KOPT-K1 (cell line): ENCODE data around the gene CNOT6.

ENCODE experiments used
- H3K27ac ChIP-seq: fragments of 200-600 bp; sonication (generic); 2 replicates; pipeline ENCODE4 v1.5.1; 2016; ENCODE audit warnings: antibody characterized with exemption, mild to moderate bottlenecking, low read depth, low read length; ENCODE audit not compliant: poor library complexity, severe bottlenecking
- H3K36me3 ChIP-seq: fragments of 200-600 bp; sonication (generic); 2 replicates; pipeline ENCODE4 v1.5.1; 2017; ENCODE audit warnings: antibody characterized with exemption, mild to moderate bottlenecking, low read length, moderate library complexity; ENCODE audit not compliant: insufficient read depth
- H3K9me3 ChIP-seq: fragments of 200-600 bp; sonication (generic); 2 replicates; pipeline ENCODE4 v1.5.1; 2017; ENCODE audit warnings: antibody characterized with exemption, low read length, mild to moderate bottlenecking; ENCODE audit not compliant: insufficient read depth, poor library complexity, severe bottlenecking

The CNOT6 gene

DNA sequence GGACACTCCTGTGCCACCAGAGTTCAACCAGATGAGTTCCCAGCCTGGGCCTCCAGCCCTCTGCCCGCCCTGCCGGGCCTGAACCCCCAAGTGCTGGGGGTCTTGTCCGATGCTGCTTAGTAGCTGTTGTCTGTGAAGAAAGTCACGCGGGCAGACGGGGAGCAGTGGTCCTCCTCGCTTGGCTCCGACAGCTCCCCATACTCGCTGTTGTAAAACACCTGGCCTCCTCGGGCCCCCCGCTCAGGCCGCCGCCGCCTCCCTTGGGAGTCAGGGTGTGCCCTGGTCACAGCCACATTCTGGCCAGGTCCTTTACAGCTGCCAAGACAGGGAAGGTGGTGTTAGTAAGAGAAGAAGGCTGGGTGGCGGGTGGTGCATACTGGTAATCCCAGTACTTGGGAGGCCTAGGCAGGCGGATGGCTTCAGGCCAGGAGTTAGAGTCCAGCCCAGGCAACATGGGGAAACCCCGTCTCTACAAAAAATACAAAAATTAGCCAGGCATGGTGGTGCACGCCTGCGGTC is 109.0 kb downstream of the CNOT6 start:
- Histone ChIP-seq H3K27ac (no peak overlapping the region), H3K36me3 (no peaks in the 10 kb centered on the region), H3K9me3 (no peaks in the 10 kb centered on the region)

DNA sequence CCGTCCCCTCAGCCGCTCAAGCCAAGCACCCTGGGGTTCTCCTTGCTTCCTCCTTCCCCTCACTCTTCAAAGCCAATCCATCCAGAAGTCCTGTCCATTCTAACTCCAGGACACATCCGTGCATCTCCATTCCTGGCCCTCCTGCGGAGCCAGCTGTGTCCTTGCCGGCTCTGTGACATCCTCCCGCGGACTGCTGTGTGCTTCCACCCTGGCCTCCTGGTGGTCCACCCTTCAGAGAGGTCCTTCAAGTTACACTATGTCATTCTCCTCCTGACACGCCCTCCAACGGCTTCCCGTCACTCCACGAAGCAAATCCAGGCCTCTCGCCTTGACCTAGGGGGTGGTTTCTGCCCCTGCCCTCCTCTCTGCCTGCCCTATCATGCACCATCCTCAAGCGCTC is 110.1 kb downstream of the CNOT6 start:
- H3K36me3 ChIP-seq, result no peaks in the 10 kb centered on the region
- H3K9me3 ChIP-seq, result no peaks in the 10 kb centered on the region
- no peak overlapping the region for H3K27ac ChIP-seq

DNA sequence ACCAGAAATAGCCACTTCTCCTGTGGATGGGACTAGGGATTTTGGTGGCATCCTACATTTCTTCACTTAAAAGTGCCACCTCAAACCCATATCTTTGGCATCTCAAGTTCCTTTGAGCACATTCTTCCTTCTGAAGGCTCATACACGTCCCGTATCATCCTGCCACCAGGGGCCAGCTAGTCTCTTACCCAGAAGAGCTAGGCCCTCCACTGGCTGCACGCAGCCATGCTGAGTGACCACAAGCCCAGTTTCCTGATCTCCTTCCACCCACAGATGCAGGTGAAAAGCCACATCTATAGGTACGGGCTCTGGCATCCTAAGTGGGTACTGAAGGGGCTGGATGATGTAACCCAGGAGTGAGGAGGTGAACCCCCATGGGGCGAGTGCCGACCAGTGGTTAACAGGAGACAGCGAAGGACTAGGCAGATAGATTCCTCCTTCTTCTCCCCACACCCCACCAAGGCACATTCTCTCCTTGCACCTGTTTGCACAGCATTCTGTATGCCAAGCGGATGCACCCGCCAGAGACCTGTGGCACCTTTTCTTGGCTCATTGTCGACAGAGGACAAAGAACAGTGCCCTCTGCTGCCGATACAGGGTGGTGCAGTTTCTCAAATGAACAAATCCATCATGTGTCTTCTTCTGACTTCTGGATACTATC is 111.5 kb downstream of the CNOT6 start:
- H3K9me3 ChIP-seq, result no peaks in the 10 kb centered on the region
- H3K36me3 ChIP-seq, result no peaks in the 10 kb centered on the region
- H3K27ac ChIP-seq, result peak overlapping the region; percentile 44

DNA sequence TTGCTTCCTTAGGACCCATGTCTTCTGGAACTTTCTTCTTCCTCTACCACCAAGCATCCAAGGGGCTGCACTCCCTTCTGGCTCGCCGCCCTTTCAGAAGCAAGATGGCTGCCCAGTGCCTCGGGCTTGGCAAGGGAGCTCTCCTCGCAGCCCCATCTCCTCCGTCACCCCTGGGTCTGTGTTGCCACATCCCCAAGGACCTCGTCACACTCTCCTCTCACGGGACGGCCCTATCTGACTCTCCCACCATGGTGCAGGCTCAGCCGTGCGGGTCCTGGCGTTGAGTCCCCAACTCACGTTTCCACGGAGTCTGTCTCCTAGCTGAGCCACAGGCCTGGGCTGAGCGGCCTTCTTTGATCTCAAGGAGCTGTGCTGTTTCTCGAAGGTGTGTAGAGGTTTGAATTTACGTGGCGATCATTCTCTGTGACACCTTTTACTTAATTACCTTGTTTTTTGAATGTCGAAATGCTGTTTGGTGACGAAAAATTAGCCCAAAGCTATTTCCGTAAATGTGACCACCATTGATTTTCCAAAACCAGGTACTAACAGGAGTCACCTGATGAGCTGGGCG is 112.1 kb downstream of the CNOT6 start:
- Histone ChIP-seq H3K9me3 (no peaks in the 10 kb centered on the region), H3K27ac (peak overlapping the region; percentile 44), H3K36me3 (no peaks in the 10 kb centered on the region)

DNA sequence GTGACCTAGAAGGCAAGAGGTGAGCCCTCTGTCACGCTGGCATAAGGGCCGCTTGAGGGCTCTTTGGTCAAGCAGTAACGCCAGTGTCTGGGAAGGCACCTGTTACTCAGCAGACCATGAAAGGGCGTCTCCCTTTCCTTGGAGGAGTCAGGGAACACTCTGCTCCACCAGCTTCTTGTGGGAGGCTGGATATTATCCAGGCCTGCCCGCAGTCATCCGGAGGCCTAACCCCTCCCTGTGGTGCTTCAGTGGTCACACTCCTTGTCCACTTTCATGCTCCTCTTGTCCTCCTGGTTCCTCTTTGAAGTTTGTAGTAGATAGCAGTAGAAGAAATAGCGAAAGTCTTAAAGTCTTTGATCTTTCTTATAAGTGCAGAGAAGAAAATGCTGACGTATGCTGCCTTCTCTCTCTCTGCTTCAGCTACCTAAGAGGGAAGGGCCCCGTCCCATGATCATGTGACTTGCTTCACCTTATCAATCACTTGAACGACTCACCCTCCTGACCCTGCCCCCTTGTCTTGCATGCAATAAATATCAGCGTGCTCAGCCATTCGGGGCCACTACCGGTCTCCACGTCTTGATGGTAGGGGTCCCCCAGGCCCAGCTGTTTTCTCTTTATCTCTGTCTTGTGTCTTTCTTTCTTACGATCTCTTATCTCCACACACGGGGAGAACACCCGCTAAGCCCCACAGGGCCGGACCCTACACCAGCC is 113.8 kb downstream of the CNOT6 start:
- no peak overlapping the region for H3K27ac ChIP-seq
- H3K9me3 ChIP-seq, result no peaks in the 10 kb centered on the region
- no peaks in the 10 kb centered on the region; the same call in 1 of the 2 replicates for H3K36me3 ChIP-seq

DNA sequence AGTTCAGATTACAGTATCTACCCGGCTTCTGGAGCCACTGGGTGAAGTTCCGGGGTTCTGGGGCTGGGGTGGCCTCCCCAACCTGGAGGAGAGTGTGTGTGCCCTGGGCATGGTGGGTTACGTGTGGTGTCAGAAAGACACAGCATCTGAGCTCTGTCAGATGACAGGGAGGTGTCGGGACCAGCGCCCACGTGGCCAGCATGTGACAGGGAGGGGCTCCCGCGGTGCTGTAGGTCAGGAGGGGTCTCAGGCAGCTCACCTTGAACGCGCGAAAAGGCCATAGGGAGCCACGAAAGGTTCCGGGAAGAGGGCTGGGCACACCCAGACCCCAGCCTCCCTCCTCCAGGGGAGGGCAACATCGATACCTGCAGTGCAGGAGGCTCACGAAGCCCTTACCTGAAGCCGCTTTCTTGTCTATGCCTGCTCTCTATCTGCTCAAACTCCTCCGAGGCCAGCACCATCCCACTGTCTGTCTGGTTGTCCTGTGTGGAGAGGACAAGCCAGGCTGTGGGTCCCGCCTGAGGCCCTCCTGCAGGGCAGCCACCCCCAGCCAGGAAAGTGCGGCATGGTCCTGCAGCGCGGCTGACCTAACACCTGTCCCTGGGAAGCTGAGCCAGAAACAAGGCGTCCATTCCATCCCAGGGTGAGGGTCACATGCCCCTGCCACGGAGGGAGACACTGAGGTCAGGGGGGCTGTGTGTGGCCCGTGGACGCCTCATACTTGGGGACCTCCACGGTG is 114.6 kb downstream of the CNOT6 start:
- Histone ChIP-seq H3K36me3 (no peaks in the 10 kb centered on the region; the same call in 1 of the 2 replicates), H3K9me3 (no peaks in the 10 kb centered on the region), H3K27ac (no peak overlapping the region)

DNA sequence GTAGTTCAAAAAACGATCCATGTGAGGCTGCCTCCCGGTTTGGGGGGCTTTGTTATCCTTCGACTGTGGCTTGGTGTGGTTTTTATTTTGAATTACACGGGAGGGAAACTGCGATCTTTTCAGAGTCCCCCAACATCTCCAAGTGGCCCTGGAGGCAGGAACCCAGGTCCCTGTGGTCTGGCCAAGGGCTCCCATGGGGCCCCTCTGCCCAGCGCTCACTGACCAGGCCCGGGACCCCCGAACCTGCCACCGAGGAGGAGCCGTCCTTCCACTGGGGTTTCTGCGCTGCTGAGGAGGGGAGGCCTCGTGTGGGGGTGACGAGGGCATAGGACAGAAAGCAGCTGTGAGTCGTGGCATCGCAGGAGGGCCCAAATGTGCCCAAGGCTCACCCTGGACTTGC is 115.2 kb downstream of the CNOT6 start:
- no peaks in the 10 kb centered on the region; the same call in 1 of the 2 replicates for H3K36me3 ChIP-seq
- no peak overlapping the region for H3K27ac ChIP-seq
- no peaks in the 10 kb centered on the region for H3K9me3 ChIP-seq

DNA sequence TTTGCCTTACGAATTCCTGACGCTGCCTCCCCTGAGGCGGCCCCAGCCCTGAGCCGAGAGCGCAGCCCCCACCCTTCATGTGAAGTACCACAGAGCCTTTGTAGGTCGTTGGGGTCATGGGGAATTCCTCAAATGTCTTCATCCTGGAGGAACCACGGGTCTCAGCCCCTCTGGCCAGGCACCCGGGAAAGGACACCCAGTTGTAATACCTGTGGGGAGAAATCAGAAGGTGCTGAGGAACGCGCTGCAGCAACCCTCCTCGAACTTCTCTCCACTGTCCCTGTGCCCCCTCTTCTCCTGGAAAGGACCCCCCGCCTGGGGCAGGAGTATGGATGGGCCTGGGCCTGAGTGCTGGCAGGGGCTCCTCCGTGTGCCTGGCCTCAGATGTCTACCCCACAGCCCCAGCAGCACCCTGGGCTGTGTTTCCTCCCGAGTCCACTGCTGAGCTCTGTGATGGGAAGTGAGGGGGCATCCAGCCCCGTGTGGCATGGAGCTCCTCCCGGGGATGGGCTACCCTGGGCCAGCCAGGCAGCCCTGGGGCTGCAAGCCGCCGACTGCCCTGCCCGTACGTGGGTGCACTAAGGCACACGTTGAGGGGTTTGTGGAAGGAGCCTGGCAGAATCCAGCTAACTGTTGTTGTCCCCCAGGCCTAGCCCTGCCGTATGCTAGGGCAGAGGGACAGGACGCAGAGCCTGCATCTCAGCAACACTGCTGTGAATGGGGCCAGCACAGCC is 115.8 kb downstream of the CNOT6 start:
- Histone ChIP-seq H3K9me3 (no peaks in the 10 kb centered on the region), H3K36me3 (no peaks in the 10 kb centered on the region; the same call in 1 of the 2 replicates), H3K27ac (no peak overlapping the region)

DNA sequence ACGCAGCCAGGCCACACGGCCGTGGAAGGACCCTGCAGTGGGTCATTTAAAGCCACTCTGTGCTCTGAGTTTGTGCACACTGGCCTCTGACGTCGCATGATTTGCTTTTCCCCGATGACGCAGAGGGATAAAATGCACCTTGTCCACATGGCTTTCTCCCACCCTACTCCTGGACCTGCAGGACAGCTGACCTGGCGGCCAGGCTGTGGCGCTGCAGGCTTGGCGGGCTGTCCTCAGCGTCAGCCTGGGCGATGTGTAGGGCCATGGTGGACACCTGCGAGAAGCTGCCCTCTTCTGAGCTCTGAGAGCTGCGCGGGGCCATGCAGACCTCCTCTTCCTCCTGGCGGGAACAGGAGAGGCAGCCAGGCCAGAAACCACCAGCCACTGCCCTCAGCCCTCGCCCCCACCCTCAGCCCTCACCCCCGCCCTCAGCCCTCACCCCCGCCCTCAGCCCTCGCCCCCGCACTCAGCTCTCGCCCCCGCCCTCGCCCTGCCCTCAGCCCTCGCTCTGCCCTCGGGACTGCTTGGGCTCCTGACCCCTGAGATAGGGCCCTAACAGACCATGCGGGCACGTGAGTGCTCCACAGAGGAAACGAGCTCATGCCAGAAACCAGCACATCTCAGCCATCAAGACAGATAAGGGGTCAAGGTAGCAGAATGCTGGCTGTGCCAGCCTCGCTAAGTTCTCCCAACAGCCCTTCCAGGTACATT is 117.1 kb downstream of the CNOT6 start:
- Histone ChIP-seq H3K9me3 (no peaks in the 10 kb centered on the region), H3K36me3 (no peaks in the 10 kb centered on the region; the same call in 1 of the 2 replicates), H3K27ac (no peak overlapping the region)

DNA sequence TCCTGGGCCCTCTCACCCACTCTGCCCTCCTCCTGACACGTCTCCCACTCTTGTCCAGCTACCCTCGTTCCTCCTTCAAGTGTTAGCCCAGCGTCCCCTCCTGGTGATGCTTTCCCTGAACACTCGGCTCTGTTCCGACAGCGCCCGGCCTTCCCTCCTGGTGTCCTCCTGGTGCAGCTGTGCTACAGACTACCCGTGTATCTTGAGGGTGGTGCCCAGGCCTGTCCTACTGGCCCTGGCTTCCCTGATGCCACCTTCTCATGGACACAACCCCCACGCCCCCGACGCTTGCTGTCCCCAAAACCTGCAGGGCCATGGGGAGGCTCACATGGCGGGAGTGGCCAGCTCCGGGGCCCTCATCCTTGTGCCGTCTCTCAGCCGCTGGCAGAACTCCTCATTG is 118.5 kb downstream of the CNOT6 start:
- Histone ChIP-seq H3K9me3 (no peaks in the 10 kb centered on the region), H3K27ac (no peak overlapping the region), H3K36me3 (no peaks in the 10 kb centered on the region; the same call in 1 of the 2 replicates)

DNA sequence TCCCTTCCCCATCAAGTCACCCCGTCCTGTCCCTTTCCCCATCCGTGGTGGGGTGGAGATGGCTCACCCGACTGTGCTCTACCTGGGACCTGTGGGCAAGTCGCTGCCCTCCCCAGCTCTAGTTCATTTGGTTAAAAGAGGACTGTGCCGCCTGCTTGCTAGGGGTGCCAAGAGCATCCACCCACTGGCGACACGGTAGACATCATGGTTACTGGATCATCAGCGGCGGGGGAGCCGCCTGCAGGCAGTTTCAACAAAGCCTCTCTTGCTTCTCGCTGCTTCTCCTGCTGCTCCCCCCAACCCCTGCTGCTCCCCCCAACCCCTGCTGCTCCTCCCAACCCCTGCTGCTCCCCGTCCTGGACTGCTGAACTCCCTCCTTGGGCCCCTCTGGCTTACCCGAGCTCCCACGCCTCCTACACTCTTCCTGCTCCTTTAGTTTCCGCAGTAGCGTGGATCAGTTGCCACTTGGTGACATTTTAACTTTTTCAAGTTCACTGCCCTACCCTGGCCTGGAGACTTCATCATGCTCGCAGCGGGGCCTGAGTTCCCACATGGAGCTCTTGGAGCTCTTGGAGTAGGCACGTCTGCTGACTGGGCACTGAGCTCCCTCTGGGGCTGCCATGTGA is 119.1 kb downstream of the CNOT6 start:
- no peaks in the 10 kb centered on the region for H3K9me3 ChIP-seq
- no peaks in the 10 kb centered on the region; the same call in 1 of the 2 replicates for H3K36me3 ChIP-seq
- H3K27ac ChIP-seq, result no peak overlapping the region

DNA sequence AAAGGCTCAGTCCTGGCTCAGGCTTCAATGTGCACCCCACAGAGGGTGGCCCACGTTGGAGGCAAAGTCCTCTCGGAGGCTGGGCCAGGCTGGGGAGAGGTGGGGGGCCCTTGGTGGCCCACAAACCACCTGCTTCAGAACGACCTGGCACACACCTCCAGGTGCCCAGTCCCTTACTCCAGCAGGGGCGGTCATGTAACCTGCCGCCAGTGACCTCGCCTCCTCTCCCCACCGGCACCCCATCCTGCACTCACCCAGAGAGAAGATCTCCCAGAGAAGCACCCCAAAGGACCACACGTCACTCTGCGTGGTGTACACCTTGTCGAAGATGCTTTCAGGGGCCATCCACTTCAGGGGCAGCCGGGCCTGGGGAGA is 119.6 kb downstream of the CNOT6 start:
- no peak overlapping the region for H3K27ac ChIP-seq
- H3K9me3 ChIP-seq, result no peaks in the 10 kb centered on the region
- no peaks in the 10 kb centered on the region; the same call in 1 of the 2 replicates for H3K36me3 ChIP-seq

DNA sequence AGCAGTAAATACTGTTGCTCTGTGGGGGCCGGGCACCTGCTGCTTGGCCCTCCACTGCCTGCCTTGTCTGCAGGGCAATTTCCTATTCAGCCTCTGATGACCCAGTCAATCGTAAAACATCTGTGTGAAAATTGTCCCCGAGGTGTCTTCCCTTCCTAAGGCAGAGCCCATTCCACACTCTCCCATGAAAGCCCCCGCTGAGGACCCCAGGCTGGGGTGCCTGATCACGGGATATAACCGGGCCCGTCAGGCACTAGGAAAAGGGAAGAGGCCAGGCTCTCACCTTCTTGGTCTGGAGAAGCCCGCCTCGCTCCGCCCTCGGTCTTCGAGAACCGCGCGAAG is 124.3 kb downstream of the CNOT6 start:
- H3K27ac ChIP-seq, result peak overlapping the region; percentile 61
- H3K36me3 ChIP-seq, result no peaks in the 10 kb centered on the region
- H3K9me3 ChIP-seq, result no peaks in the 10 kb centered on the region
